ENCODE measurements around the gene PDZD2.

PDZD2 gene

DNA sequence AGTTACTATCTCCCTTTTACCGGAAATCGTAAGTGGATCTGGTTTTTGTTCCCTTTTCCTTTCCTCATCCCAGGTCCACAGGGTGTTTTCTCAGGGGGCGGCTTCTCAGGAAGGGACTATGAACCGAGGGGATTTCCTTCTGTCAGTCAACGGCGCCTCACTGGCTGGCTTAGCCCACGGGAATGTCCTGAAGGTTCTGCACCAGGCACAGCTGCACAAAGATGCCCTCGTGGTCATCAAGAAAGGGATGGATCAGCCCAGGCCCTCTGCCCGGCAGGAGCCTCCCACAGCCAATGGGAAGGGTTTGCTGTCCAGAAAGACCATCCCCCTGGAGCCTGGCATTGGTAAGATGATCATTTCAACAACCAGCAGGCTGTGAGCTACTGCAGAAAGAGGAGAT lies 459.4 kb downstream of the PDZD2 start:
- TF ChIP-seq, protein P1, sequence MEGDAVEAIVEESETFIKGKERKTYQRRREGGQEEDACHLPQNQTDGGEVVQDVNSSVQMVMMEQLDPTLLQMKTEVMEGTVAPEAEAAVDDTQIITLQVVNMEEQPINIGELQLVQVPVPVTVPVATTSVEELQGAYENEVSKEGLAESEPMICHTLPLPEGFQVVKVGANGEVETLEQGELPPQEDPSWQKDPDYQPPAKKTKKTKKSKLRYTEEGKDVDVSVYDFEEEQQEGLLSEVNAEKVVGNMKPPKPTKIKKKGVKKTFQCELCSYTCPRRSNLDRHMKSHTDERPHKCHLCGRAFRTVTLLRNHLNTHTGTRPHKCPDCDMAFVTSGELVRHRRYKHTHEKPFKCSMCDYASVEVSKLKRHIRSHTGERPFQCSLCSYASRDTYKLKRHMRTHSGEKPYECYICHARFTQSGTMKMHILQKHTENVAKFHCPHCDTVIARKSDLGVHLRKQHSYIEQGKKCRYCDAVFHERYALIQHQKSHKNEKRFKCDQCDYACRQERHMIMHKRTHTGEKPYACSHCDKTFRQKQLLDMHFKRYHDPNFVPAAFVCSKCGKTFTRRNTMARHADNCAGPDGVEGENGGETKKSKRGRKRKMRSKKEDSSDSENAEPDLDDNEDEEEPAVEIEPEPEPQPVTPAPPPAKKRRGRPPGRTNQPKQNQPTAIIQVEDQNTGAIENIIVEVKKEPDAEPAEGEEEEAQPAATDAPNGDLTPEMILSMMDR (IDR thresholded peaks at IDR 0.05; ENCODE audit: control extremely low read depth, extremely low read depth, low read depth, missing control alignments) = no peak
- ChIA-PET CTCF (interaction anchor here (1.9 to 5.1 kb wide), 2 partner anchors 10 to 21 kb away, joined by 5 to 21 read pairs; no protein-coding TSS in a partner anchor), POLR2A (no interaction called here)
- DNase-seq (ENCODE audit: extremely low spot score) = no peak

DNA sequence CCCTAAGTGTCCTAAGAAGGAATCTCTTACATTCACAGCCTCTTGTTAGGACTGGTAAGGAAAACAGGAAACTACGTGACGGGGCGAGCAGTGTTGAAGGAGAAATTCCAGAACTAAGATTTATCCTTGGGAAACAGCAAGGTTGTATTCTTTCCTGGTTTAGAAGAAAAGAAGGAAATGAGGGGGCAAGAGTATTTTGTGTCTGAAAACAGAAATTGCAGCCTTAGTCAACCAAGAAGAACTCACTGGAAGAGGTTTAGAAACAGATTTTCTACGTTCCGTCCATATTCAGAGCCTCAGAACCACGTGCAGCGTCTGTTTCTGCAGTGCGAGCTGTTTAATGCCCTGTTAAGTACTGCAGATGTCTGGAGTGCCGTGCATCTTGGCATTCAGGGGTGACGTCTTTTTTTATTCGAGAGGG lies 460.0 kb downstream of the PDZD2 start:
- ChIA-PET CTCF (interaction anchor here (5.1 kb wide), 1 partner anchor 9 kb away, joined by 21 read pairs; no protein-coding TSS in a partner anchor), POLR2A (no interaction called here)
- TF ChIP-seq, protein P1 (IDR thresholded peaks at IDR 0.05; ENCODE audit: control extremely low read depth, extremely low read depth, low read depth, missing control alignments) = no peak

DNA sequence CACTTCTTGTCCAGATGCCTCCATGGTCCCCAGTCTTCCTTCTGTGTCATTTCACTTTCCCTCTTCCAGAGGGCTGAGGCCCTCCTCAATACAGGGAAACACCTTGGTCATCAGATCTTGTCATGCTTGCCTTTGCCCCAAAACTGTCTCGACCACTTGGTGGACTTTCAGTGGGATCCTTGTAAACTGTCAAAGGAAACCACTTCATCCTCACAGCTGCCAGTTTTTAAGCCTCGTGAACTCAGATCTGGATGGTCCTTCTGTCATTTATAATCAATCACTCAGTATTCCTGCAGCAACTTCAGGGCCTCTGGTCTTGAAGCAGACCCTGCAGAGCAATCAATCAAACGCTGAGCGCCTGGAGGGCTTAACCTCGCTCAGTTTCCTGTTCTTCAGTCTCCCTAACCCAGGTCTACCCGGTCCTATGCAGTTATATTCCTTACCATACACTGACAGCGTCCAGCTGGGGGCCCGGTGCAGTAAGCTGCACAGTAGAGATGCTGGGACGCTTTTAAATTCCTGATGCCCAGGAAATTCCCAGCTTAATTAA lies 460.6 kb downstream of the PDZD2 start:
- no peak for DNase-seq (ENCODE audit: extremely low spot score)
- POLR2A ChIA-PET = no interaction called here
- TF ChIP-seq, protein P1 (IDR thresholded peaks at IDR 0.05; ENCODE audit: control extremely low read depth, extremely low read depth, low read depth, missing control alignments) = no peak
- CTCF ChIA-PET = interaction anchor here (5.1 kb wide), 1 partner anchor 9 kb away, joined by 21 read pairs; no protein-coding TSS in a partner anchor

More for the DNA sequence above, 460.0 kb downstream of the PDZD2 start:
- DNase-seq (ENCODE audit: extremely low spot score) = no peak

DNA sequence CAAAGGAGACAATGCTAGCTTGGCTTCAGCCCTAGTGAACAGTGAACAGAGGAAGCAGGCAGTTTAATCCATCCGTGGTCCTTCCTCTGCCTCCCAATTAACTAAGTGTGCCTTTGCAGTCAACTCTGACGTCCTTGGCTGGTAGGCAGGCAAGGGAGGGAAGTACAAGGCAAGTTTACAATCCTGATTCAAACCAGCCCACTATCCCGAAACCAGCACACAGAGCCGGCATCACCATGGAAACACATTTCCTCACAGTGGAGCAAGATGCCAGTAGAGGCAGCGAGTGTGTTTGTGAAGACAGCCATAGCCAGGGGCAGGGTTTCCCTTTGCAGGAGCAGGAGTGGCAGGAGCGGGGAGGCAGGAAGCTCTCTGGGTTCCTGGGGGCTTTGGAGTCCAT lies 461.3 kb downstream of the PDZD2 start:
- ChIA-PET POLR2A (no interaction called here), CTCF (interaction anchor here (5.1 kb wide), 1 partner anchor 8 kb away, joined by 21 read pairs; no protein-coding TSS in a partner anchor)
- TF ChIP-seq, protein P1 (IDR thresholded peaks at IDR 0.05; ENCODE audit: control extremely low read depth, extremely low read depth, low read depth, missing control alignments) = no peak
- no peak for DNase-seq (ENCODE audit: extremely low spot score)

DNA sequence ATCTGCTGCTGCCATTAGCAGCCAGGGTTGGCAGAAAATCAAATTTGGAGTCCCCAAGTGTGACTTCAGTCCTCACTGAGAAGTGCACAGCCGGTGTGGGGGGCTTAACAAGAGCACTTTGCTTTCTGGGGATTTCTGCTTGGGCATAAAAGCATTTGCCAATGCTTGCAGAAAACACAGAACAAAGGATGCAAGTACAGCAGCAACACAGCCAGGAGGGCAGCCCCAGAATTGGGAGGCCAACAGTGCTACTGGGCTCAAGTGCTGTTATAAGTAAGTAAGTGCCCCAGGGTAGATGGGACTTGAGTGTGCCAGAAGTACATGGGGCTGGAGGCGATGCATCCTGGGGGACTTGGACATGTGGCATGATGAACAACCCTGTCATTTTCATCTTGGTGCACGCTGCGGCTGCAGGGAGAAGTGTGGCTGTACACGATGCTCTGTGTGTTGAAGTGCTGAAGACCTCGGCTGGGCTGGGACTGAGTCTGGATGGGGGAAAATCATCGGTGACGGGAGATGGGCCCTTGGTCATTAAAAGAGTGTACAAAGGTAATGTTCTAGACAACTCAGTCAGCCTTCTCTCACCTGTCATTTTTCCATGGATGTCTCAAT lies 461.9 kb downstream of the PDZD2 start:
- no peak for DNase-seq (ENCODE audit: extremely low spot score)
- POLR2A ChIA-PET = no interaction called here
- CTCF ChIA-PET = interaction anchor here (5.1 kb wide), 1 partner anchor 7 kb away, joined by 21 read pairs; no protein-coding TSS in a partner anchor
- TF ChIP-seq, protein P1 (IDR thresholded peaks at IDR 0.05; ENCODE audit: control extremely low read depth, extremely low read depth, low read depth, missing control alignments) = no peak

DNA sequence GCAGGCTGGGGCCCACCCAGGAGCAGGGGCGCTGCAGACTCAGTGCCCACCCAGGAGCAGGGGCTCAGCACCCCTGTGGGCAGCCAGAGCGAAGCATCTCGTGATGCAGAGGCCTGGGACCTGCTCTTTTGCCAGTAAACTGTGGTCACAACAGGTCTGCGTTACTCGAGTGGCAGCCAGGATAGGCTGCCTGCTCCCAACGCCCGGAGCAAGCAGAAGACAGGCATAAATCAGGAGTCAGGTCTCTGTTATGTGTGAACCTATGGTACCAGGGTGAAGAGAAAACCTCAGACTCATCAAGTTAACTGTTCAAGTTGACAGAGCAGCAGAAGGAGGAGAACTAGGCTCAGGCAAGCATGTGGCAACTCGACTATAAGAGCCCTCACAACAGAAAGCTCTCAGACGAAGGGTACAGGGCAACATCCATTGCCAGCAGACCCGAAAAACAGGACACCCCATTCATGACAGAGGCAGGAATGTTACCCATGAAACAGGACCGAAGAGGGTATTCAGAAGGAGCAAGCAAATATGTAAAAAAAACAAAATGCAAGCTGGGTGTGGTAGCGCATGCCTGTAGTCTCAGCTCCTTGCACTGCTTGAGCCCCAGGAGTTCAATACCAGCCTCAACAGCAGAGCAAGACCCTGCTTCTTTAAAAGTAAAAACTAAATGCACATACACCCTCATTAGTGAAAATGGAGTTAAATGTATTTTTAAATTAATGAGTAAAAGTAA lies 463.5 kb downstream of the PDZD2 start:
- DNase-seq (ENCODE audit: extremely low spot score) = no peak
- TF ChIP-seq, protein P1 (IDR thresholded peaks at IDR 0.05; ENCODE audit: control extremely low read depth, extremely low read depth, low read depth, missing control alignments) = no peak
- CTCF ChIA-PET = interaction anchor here (1.2 kb wide), 1 partner anchor 10 kb away, joined by 5 read pairs; no protein-coding TSS in a partner anchor
- POLR2A ChIA-PET = no interaction called here

Measured in GM10248 (cell line).